MV-4-11 (cell line): ENCODE measurements around the gene ADARB2.
"Not testable (repeated sequence)": the region's sequence is repeated elsewhere in the genome, so short reads cannot be mapped to it uniquely, and the experiment has no call there.

Experiments used
- DNase-seq: peaks from one replicate; lab custom pipeline; 2025; lab: John Stamatoyannopoulos, UW

The ADARB2 gene

GRCh38 chr10:1426786-1427185, 310.5 kb downstream of the ADARB2 start:
- no peak for DNase-seq

GRCh38 chr10:1425879-1426278, 311.4 kb downstream of the ADARB2 start:
- peak; percentile 84 for DNase-seq

DNA sequence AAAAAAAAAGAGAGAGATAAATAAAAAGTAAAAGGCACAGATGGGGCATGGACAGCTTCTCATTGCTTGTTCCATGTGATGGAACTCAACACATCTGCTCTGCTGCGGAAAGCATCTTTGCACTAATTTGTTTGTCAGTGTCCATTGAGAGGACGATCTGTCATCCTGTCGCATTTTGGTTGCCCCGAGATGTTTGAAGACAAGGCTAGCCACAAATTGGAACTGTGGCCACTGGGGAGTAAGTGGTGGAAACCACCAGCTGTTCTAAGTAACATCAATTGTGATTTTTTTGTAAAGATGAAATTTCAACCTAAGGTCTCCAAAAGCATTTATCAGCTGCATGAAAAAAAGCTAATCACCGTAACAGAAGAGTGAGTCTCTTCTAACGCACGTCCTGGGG, 312.7 kb downstream of the ADARB2 start:
- no peak for DNase-seq

DNA sequence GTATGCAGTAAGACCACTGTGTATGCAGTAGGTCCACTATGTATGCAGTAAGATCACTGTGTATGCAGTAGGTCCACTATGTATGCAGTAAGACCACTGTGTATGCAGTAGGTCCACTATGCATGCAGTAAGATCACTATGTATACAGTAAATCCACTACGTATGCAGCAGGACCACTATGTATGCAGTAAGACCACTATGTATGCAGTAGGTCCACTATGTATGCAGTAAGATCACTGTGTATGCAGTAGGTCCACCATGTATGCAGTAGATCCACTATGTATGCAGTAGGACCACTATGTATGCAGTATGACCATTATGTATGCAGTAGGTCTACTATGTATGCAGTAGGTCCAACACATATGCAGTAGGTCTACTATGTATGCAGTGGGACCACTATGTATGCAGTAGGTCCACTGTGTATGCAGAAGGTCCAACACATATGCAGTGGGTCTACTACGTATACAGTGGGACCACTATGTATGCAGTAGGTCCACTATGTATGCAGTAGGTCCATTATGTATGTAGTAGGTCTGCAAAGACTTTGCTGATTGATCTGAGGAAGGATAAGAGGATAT, 313.6 kb downstream of the ADARB2 start:
- DNase-seq, result no peak

DNA sequence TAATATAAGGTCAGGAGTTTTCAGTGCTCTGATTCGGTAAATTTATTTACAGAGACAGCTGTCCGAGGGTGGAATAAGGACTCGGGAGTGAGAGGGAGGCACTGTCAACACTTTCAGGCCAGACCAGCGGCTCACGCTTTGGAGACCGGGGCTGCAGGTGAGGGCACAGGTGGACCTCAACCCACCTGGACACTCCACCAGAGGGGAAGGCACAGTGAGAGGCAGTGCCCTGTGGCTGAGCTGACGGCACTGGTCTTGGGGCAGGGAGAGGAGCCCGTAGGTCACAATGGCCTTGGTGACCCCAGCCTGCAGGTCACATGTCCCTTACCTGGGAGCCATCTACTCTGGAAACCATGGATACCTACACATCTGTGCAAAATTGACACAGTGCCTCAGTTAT, 315.1 kb downstream of the ADARB2 start:
- DNase-seq, result no peak

DNA sequence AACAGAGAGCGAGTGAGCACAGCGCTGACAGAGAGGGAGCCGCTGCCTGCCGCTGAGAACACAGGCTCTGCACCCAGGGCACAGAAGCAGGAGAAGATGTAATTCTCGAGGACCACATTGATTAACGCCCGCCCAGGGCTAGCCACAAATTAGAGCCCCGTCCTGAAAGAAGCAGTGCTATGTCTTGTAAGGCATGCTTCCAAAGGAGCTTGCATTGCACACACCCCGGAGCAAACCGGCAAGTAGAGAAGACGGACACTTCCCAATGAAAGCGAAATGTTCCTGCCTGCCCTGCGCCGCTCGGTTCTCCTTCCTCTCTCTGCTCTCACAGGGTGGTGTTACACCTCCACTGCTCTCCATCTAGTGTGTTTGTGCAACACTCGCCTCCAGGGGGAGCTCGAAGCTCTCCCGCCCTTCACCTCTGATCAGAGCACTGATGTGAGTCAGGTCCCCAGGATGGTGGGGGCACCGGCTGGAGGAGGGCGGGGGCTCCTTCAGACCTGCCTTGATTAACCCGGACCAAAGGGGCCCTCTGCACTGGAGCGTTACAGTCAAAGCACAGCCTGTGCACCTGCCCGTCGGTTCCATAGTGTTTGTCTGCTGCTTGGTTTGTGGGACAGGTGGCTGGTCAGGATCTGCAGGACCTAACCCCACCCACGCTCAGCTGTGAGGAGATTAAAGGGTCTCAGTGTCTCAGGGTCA, 316.5 kb downstream of the ADARB2 start:
- peak; percentile 52 for DNase-seq

GRCh38 chr10:1419796-1420610, 317.3 kb downstream of the ADARB2 start:
- DNase-seq, result no peak

- no peak for DNase-seq
Observed at GRCh38 chr10:1418031-1418550, 319.2 kb downstream of the ADARB2 start.

GRCh38 chr10:1417574-1417973, 319.8 kb downstream of the ADARB2 start:
- DNase-seq, result no peak

DNA sequence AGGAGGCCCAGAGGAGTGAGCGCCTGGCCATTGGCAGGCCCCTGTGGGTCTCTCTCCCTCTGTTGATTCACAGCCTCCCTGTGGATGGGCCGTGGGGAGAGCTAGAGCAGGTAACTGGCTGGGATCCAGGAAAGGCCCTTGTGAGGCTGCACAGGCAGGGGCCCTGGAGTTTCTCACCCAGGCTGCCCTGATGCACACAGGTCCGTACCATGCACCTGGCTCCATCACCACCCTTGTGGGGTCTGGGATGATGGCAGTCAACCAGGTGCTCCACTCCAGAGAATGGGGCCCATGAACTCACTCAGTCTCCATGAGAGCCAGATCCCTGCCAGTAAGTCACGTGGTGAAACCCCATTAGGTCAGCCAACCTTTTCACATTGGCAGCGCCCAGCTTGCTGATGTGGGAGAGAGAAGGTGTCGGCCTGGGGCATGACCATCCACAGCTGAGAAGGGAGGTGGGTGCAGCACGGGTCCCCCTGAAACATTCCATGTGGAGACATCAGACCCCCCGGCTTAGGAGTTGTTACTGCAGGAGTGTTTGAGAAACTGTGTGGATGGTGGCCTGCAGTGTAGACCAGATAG, 320.8 kb downstream of the ADARB2 start:
- DNase-seq, result no peak

DNA sequence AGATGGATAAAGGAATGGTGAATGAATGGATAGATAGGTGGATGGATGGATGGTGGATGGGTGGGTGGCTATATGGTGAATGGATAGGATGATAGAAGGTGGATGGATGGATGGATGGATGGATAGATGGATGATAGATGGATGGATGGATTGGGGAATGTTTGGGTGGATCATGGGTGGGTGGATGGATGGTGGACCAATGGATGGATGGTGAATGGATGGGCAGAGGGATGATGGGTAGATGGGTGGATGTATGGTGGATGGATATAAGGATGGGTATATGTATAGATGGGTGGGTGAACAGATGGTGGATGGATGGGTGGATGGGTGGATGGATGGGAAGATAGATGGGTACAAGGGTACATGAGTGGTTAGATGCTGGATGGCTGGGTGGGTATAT, 322.4 kb downstream of the ADARB2 start:
- no peak for DNase-seq

GRCh38 chr10:1414346-1414745, 323.0 kb downstream of the ADARB2 start:
- DNase-seq, result not testable (repeated sequence)

- DNase-seq, result no peak
Observed at GRCh38 chr10:1413823-1414222, 323.5 kb downstream of the ADARB2 start.

DNA sequence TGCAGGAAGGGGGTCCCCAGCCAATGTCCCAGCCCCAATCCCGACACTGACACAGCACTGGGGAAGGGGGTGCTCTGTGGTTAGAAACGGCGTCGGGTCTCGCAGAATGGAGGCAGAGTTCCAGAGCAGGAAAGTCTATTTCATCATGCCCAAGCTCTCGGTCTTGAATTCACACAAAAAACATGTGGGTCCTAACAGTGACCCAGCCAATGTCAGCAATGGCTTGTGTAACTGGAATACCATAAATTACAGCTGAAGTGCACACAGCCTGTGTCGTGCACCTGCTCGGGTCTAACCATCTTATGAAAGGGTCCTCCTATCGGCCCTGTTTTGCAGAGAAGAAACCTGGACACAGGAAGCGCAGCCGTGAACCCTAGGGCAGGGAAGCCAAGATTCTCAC, 324.1 kb downstream of the ADARB2 start:
- no peak for DNase-seq

DNA sequence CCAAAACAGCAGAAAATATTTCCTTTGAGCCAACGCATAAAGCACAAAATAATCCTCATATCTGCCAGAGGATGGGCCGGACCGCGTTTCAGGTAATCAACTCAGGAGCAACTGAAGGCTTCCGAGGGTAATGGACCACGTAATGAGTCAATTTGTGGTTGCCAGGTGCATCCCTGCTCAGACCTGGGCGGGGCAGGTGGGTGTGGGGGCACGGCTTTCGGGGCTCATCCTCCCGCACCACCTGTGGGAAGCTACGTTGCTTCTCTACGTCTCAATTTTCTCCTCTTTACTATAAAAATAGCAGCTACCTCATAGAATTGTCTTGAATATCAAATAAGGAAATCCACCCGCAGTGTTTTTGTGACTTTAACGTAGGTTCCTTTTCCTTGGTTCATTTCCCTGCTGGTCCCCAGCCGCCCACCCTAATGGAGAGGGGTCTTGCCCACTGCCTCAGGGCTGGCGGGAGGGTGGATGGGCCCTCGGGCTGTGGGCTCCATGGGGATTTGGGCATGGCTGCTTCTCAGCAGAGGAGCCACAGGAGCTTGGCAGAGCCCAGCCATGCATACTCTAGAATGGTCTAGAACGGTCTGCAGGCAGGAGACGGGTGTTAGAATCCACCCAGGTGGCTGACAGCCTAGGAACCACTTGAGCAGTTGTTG, 324.7 kb downstream of the ADARB2 start:
- DNase-seq, result no peak

DNA sequence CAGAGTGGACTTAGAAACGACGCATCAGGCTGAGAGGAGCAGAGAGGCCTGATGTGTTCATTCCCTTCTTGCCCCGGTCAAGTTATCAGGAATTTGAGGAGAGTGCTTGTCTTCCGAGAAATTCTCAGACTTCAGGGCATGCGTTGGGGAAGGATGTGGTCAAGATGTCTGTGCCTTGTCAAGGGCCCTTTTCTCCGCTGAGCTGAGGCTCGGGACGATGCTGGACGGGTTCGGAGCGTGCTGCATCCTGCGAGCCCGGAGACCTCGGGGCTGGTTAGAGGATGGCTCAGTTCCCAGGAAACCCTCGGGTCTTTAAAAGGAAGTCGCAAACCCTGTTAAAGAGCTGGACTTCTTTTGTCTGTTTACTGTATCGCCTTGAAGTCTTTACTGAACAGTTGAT, 325.4 kb downstream of the ADARB2 start:
- no peak for DNase-seq

GRCh38 chr10:1411451-1411850, 325.9 kb downstream of the ADARB2 start:
- no peak for DNase-seq

DNA sequence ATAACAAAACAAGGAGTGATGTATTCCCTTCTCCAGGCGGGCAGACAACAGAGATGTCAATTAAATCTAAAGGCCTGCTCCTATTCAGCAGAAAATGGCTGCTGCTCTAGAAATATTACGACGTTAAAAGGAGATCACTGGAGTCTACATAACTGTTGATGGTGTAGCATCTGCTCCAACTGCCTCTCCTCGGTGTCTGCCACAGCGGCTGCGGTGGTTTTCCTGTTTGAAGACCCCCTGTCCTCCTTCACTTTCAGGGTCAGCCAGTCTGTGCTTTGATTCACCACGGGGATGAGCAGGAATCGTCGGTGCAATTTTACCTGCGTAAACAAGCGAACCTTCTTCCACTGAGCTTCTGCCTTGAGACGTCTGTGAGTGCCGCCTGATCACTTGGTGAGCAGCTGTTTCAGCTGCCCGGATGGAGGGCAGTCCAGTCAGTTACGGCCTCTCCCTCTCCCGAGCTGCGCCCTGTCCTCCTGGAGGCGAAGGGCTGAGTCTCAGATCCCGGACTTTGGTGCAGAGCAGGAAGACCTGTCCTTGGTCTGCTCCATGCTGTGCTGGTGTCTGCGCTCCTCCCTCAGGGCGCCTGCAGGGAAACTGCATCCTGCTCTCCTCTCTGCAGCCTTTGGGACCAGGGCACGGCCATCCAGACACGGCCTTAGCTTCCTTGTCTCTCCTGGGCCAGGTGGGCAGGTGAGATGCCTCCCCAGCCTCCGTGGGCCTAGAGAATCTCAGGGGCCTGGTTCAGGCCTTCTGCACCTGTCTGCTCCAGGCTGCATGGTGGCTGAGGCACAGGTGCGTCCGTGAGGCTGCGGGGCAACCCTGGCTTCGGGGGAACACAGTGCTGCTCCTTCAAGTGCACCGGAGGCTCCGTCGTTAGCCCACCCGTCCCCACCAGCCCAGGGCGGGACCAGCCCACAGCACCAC, 326.6 kb downstream of the ADARB2 start:
- DNase-seq, result no peak

DNA sequence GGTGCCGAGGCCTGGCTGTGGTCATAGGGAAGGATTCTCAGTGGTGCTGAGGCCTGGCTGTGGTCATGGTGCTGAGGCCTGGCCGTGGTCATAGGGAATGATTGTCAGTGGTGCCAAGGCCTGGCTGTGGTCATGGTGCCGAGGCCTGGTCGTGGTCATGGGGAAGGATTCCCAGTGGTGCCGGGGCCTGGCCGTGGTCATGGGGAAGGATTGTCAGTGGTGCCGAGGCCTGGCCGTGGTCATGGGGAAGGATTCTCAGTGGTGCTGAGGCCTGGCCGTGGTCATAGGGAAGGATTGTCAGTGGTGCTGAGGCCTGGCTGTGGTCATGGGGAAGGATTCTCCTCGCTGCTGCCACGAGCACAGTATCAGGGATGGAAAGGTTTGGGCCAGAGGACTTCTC, 327.3 kb downstream of the ADARB2 start:
- no peak for DNase-seq

DNA sequence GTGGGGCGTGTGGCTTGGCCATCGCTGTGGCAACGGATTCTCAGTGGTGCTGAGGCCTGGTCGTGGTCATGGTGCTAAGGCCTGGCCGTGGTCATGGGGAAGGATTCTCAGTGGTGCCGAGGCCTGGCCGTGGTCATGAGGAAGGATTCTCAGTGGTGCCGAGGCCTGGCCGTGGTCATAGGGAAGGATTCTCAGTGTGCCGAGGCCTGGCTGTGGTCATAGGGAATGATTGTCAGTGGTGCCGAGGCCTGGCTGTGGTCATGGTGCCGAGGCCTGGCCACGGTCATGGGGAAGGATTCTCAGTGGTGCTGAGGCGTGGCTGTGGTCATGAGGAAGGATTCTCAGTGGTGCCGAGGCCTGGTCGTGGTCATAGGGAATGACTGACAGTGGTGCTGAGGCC, 327.9 kb downstream of the ADARB2 start:
- no peak for DNase-seq
